ENCODE data around the gene APBB2. TPM values are rescaled to one million over a fixed set of nuclear protein-coding genes. Genes with fewer than 3 reads are reported as not detected.

APBB2 gene
- total and polyA plus RNA-seq, 8 donors, result 42.5 to 94.8 (median 53.8) TPM

DNA sequence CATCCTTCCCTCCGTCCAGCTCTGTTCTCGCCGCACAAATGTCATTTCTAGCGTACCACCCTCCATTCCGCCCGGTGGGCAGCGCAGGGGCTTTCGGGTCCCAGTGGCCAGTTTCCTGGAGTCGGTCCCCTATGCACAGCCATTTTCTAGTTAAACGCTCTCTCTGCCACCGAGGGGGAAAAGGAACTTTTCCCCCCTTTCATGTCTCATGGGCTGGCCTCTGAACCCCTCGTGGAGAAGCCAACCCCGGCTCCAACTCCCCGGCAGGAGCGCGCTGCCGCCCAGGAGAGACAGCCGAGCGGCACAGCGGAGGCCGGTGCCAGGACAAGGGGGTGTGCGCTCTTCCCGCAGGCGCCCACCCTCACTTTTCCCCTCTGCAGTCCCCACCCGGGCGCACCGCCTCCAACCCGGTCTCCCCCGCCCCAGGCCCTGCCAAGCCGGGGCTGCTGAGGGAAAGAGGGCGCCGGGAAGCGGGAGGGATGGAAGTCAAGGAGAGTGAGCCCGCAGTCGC is 662 bp downstream of the APBB2 start:
- Histone ChIP-seq H3K4me1 (peaks cover 6 to 53% of the 10 kb centered on the region in 2 donors), H3K9me3 (no peaks in the 10 kb centered on the region), H3K27ac (peak overlapping the region; percentile 84 to 88), H3K36me3 (no peaks in the 10 kb centered on the region), H3K27me3 (peaks cover 0 to 64% of the 10 kb centered on the region in 2 donors), H3K4me3 (peak overlapping the region; percentile 75 to 93)
- intact Hi-C loops (cut with DNase I), result loop anchor here in 1 of 2 donors (5.0 kb wide), 2 partner anchors 236 to 286 kb away; no protein-coding TSS in a partner anchor
- TF ChIP-seq CTCF (IDR thresholded peaks at IDR 0.05), result no peak
- ATAC-seq (peak; percentile 8), DNase-seq (peak in 3 of 4 donors; percentile 35 to 79 (median 45))

DNA sequence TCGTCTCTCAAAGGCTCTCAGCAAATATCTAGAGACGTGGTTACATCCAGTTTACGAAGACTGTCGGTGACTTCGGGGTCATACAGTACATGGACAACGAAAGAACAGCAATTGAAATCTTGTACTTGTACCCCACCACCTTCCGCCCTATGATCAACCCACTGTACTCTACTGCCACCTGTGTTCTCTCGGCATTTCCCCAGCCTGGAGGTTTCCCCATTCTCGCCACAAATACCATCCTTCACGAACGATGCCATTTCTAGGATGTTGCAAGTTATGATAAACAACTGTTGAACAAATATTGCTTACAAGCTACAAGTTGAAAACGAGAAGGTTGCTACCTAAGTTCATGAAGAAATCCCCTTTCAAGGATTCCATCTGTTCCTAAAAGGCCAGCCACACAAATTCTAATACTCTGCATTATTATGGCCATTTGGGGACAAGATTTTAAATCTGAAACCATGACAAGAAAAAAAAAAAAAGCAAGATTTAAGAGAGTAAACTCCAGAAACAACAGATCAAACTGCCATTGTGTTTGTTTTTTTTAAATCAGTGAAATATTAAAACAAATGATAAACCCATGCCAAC is 1.6 kb downstream of the APBB2 start:
- peaks cover 0 to 62% of the 10 kb centered on the region in 2 donors for H3K27me3 ChIP-seq
- peaks cover 6 to 53% of the 10 kb centered on the region in 2 donors for H3K4me1 ChIP-seq
- intact Hi-C loops (cut with DNase I), result loop anchor here in 1 of 2 donors (5.0 kb wide), 2 partner anchors 235 to 285 kb away; no protein-coding TSS in a partner anchor
- no peaks in the 10 kb centered on the region for H3K9me3 ChIP-seq
- no peak overlapping the region for H3K27ac ChIP-seq
- H3K36me3 ChIP-seq, result no peaks in the 10 kb centered on the region
- peak; percentile 24 to 50 for TF ChIP-seq CTCF (IDR thresholded peaks at IDR 0.05)
- ATAC-seq (peak; percentile 36), DNase-seq (peak in 3 of 4 donors; percentile 47 to 59 (median 47))
- peak overlapping the region; percentile 75 to 93 for H3K4me3 ChIP-seq

DNA sequence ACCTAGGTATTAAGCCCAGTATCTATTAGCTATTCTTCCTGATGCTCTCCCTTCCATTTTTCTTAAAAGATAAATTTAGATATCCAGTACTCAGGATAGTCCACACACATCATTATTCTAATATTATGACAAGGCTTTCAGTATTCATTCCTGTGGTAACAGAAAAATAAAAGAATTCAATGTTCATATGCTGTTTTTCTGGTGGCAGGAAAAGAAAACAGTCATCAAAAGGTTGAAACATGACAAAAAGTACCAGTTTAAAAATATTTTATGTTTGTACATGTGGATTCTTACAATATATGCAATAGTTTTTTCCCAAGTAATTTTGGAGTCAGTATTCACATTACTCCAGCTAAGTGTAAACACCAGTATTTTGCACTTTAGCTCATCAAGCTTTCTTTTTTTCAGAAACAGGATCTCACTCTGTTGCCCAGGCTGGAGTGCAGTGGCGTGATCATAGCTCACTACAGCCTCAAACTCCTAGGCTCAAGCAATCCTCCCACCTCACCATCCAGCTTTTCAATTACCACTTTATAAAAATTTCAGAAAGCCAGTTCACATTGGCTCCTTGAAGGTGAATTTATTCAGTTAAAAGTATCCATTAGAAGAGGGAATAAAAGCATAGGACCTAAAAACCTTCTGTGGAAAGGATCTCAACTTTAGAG is 2.3 kb downstream of the APBB2 start:
- ATAC-seq, result no peak
- Histone ChIP-seq H3K27me3 (peaks cover 0 to 55% of the 10 kb centered on the region in 2 donors), H3K27ac (no peak overlapping the region), H3K4me1 (peaks cover 6 to 51% of the 10 kb centered on the region in 2 donors), H3K9me3 (no peaks in the 10 kb centered on the region), H3K4me3 (peak overlapping the region in 1 of 2 donors; percentile 75), H3K36me3 (no peaks in the 10 kb centered on the region)
- no peak for DNase-seq
- TF ChIP-seq CTCF (IDR thresholded peaks at IDR 0.05), result no peak
- intact Hi-C loops (cut with DNase I), result loop anchor here in 1 of 2 donors (5.0 kb wide), 2 partner anchors 235 to 285 kb away; no protein-coding TSS in a partner anchor

- no peak overlapping the region for H3K27ac ChIP-seq
- DNase-seq (no peak), ATAC-seq (no peak)
- intact Hi-C loops (cut with DNase I), result loop anchor here in 1 of 2 donors (5.0 kb wide), 2 partner anchors 233 to 283 kb away; no protein-coding TSS in a partner anchor
- TF ChIP-seq CTCF (IDR thresholded peaks at IDR 0.05), result no peak
- H3K4me3 ChIP-seq, result no peak overlapping the region
- H3K4me1 ChIP-seq, result peaks cover 3 to 46% of the 10 kb centered on the region in 2 donors
- no peaks in the 10 kb centered on the region for H3K36me3 ChIP-seq
- H3K9me3 ChIP-seq, result no peaks in the 10 kb centered on the region
- H3K27me3 ChIP-seq, result peaks cover 0 to 35% of the 10 kb centered on the region in 2 donors
Observed at GRCh38 chr4:41209901-41210300, 4.4 kb downstream of the APBB2 start.

- Histone ChIP-seq H3K27ac (no peak overlapping the region), H3K4me3 (no peak overlapping the region), H3K36me3 (no peaks in the 10 kb centered on the region), H3K4me1 (peaks cover 0 to 45% of the 10 kb centered on the region in 2 donors), H3K27me3 (peaks cover 0 to 27% of the 10 kb centered on the region in 2 donors), H3K9me3 (no peaks in the 10 kb centered on the region)
- ATAC-seq (peak; percentile 43), DNase-seq (no peak)
- no peak for TF ChIP-seq CTCF (IDR thresholded peaks at IDR 0.05)
- intact Hi-C loops (cut with DNase I), result no loop called here
Observed at GRCh38 chr4:41209187-41209586, 5.2 kb downstream of the APBB2 start.
